ENCODE measurements around the gene STK17A. TPM values are rescaled to one million over a fixed set of nuclear protein-coding genes. Genes with fewer than 3 reads are reported as not detected.
"Not testable (repeated sequence)": the region's sequence is repeated elsewhere in the genome, so short reads cannot be mapped to it uniquely, and the experiment has no call there.

STK17A gene
- total and polyA plus RNA-seq, 4 donors: 11.7 to 34.7 (median 22.0) TPM

DNA sequence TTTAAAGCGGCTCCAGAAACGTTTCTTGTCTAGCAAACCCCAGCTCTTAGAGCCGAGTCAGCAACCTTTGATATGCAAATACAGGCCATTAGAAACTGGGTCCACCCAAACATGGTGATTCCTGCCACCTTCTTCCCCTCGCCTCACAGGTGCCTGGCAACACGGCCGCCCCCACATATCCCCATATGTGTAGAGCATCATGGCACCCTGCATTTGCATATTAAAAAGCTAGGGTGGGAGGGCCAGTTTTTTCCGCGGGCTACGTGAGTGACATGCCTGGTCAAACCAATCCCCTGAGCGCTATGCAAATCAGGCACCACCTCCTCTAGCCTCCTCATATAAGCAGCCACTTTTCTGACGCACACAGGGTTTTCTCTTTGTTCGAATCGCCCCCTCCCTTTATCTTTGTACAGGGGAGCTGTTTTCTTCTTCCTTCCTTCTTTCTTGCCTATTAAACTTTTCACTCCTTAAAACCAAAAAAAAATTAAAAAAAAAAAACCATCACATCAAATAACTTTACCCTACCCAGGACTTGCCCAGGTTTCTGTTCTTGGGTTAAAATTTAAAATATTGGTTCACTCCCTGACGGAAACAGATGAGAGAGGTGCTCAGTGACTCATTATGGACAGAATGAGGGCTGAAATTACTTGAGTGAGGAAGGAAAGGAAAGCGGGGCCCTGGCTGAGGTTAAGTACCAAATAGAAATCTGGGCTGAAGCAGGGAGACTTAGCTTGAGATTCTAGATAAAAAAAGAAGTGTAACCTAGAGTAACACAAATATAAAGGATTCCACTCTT, 86.6 kb downstream of the STK17A start:
- Histone ChIP-seq H3K27me3 (ENCODE audit: control insufficient read depth in 3 of 3, insufficient read depth in 3 of 3, low read length in 2 of 3) (no peaks in the 10 kb centered on the region), H3K9ac (ENCODE audit: insufficient read depth in 1 of 2, low read length in 2 of 2) (no peak overlapping the region), H3K27ac (ENCODE audit: low read depth in 1 of 2, low read length in 1 of 2) (no peak overlapping the region), H3K4me1 (ENCODE audit: control insufficient read depth in 5 of 5, insufficient read depth in 5 of 5, low read length in 5 of 5) (peaks cover 0 to 13% (median 0%) of the 10 kb centered on the region in 5 donors), H3K9me3 (ENCODE audit: control insufficient read depth in 4 of 4, insufficient read depth in 3 of 4, low read length in 3 of 4) (no peaks in the 10 kb centered on the region), H3K4me3 (no peak overlapping the region), H3K36me3 (ENCODE audit: control insufficient read depth in 4 of 4, insufficient read depth in 4 of 4, low read length in 4 of 4) (no peaks in the 10 kb centered on the region)
- TF ChIP-seq, protein P1, sequence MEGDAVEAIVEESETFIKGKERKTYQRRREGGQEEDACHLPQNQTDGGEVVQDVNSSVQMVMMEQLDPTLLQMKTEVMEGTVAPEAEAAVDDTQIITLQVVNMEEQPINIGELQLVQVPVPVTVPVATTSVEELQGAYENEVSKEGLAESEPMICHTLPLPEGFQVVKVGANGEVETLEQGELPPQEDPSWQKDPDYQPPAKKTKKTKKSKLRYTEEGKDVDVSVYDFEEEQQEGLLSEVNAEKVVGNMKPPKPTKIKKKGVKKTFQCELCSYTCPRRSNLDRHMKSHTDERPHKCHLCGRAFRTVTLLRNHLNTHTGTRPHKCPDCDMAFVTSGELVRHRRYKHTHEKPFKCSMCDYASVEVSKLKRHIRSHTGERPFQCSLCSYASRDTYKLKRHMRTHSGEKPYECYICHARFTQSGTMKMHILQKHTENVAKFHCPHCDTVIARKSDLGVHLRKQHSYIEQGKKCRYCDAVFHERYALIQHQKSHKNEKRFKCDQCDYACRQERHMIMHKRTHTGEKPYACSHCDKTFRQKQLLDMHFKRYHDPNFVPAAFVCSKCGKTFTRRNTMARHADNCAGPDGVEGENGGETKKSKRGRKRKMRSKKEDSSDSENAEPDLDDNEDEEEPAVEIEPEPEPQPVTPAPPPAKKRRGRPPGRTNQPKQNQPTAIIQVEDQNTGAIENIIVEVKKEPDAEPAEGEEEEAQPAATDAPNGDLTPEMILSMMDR (IDR thresholded peaks at IDR 0.05; ENCODE audit: control extremely low read depth, extremely low read depth): no peak
- ATAC-seq (ENCODE audit: insufficient read depth, low FRiP score) (no peak), DNase-seq (no peak)
- whole genome bisulfite sequencing, 2 donors: 71 to 77% methylated on average over 15 of the region's 15 CpGs

DNA sequence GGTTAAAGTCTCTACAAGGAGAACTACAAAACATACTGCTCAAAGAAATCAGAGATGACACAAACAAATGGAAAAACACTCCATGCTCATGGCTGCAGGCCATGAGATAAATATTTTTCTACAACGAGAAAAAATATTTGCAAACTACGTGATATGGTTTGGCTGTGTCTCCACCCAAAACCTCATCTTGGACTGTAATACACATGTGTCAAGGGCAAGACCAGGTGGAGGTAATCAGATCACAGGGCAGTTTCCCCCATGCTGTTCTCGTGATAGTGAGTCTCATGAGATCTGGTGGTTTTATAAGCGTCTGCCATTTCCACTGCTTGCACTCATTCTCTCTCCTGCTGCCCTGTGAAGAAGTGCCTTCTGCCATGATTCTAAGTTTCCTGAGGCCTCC, 88.6 kb downstream of the STK17A start:
- no peak overlapping the region for H3K9ac ChIP-seq (ENCODE audit: insufficient read depth in 1 of 2, low read length in 2 of 2)
- H3K9me3 ChIP-seq (ENCODE audit: control insufficient read depth in 4 of 4, insufficient read depth in 3 of 4, low read length in 3 of 4): no peaks in the 10 kb centered on the region
- H3K27ac ChIP-seq (ENCODE audit: low read depth in 1 of 2, low read length in 1 of 2): no peak overlapping the region
- WGBS, 2 donors: 69 to 89% methylated on average over 4 of the region's 4 CpGs
- DNase-seq: no peak
- H3K4me1 ChIP-seq (ENCODE audit: control insufficient read depth in 5 of 5, insufficient read depth in 5 of 5, low read length in 5 of 5): peaks cover 0 to 16% (median 0%) of the 10 kb centered on the region in 5 donors
- TF ChIP-seq, protein P1 (IDR thresholded peaks at IDR 0.05; ENCODE audit: control extremely low read depth, extremely low read depth): no peak
- no peaks in the 10 kb centered on the region for H3K27me3 ChIP-seq (ENCODE audit: control insufficient read depth in 3 of 3, insufficient read depth in 3 of 3, low read length in 2 of 3)
- no peak for ATAC-seq (ENCODE audit: insufficient read depth, low FRiP score)
- H3K4me3 ChIP-seq: no peak overlapping the region
- no peaks in the 10 kb centered on the region for H3K36me3 ChIP-seq (ENCODE audit: control insufficient read depth in 4 of 4, insufficient read depth in 4 of 4, low read length in 4 of 4)

DNA sequence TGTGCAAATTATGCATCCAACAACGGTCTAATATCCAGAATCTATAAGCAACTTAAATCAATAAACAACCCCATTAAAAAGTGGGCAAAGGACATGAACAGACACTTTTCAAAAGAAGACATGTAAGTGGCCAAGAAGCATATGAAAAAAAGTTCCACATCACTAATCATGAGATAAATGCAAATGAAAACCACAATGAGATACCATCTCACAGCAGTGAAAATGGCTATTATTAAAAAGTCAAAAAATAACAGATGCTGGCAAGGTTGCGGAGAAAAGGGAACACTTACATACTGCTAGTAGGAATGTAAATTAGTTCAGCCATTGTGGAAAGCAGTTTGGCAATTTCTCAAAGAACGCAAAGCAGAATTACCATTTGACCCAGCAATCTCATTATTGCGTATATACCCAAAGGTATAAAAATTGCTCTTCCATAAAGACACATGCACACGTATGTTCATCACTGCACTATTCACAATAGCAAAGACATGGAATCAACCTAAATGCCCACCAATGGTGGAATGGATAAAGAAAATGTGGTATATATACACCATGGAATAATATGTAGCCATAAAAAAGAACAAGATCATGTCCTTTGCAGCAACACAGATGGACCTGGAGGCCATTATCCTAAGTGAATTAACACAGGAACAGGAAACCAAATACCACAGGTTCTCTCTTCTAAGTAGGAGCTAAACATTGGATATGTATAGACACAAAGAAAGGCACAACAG, 90.5 kb downstream of the STK17A start:
- DNase-seq; H3K27me3 ChIP-seq (ENCODE audit: control insufficient read depth in 3 of 3, insufficient read depth in 3 of 3, low read length in 2 of 3); H3K36me3 ChIP-seq (ENCODE audit: control insufficient read depth in 4 of 4, insufficient read depth in 4 of 4, low read length in 4 of 4); ATAC-seq (ENCODE audit: insufficient read depth, low FRiP score); H3K9ac ChIP-seq (ENCODE audit: insufficient read depth in 1 of 2, low read length in 2 of 2); H3K9me3 ChIP-seq (ENCODE audit: control insufficient read depth in 4 of 4, insufficient read depth in 3 of 4, low read length in 3 of 4); H3K27ac ChIP-seq (ENCODE audit: low read depth in 1 of 2, low read length in 1 of 2); H3K4me3 ChIP-seq: not testable (repeated sequence)
- H3K4me1 ChIP-seq (ENCODE audit: control insufficient read depth in 5 of 5, insufficient read depth in 5 of 5, low read length in 5 of 5): peaks cover 0 to 13% (median 0%) of the 10 kb centered on the region in 5 donors
- WGBS, 2 donors: 89 to 94% methylated on average over 5 of the region's 5 CpGs
